PC-9 (cell line): ENCODE measurements around the gene PDE7B. TPM values are rescaled to one million over a fixed set of nuclear protein-coding genes. Genes with fewer than 3 reads are reported as not detected.

Source experiments
- BruUV-seq: library from RNA; stranded (reverse); fragments of 400-500 nt; replicated peaks from 2 replicates; lab custom pipeline; 2021; lab: Mats Ljungman, UMichigan
- CTCF ChIA-PET: fragments of 300-600 bp; sonication (Branson Sonifier 250); formaldehyde crosslinking; loops from one replicate; lab custom pipeline; 2022; ENCODE audit warnings: antibody characterized with exemption; lab: Charles Lee
- POLR2A ChIA-PET: fragments of 300-600 bp; sonication (Branson Sonifier 250); formaldehyde crosslinking; loops from one replicate; lab custom pipeline; 2022; ENCODE audit warnings: antibody characterized with exemption; ENCODE audit not compliant: unreplicated experiment; lab: Charles Lee
- DNase-seq, 2 experiments: peaks; one replicate each; pipeline versions ENCODE4 v3.0.0 to v3.0.0-alpha.2; 2015 to 2022; ENCODE audit warnings: mixed read lengths in 1 of 2
- H2AFZ ChIP-seq: fragments of 200-600 bp; sonication (generic); 2 replicates; pipeline ENCODE4 v1.8.1; 2017; ENCODE audit warnings: antibody characterized with exemption
- H3F3A ChIP-seq: fragments of 200-600 bp; sonication (generic); 2 replicates; pipeline ENCODE4 v1.8.1; 2017; ENCODE audit warnings: antibody characterized with exemption, mild to moderate bottlenecking, low read depth; ENCODE audit not compliant: insufficient read depth
- H3K27ac ChIP-seq: fragments of 200-600 bp; sonication (generic); 2 replicates; pipeline ENCODE4 v1.6.1; 2016; ENCODE audit warnings: mixed run types
- H3K27me3 ChIP-seq: fragments of 200-600 bp; sonication (generic); 2 replicates; pipeline ENCODE4 v1.6.1; 2016; ENCODE audit warnings: low read depth, mixed run types; ENCODE audit not compliant: insufficient read depth
- H3K36me3 ChIP-seq: fragments of 200-600 bp; sonication (generic); 2 replicates; pipeline ENCODE4 v1.6.1; 2016; ENCODE audit warnings: low read depth, mixed run types
- H3K4me1 ChIP-seq: fragments of 200-600 bp; sonication (generic); replicated peaks from 2 replicates; pipeline ENCODE4 v1.6.1; 2016; ENCODE audit warnings: mixed run types; ENCODE audit not compliant: insufficient read depth
- H3K4me2 ChIP-seq: fragments of 200-600 bp; sonication (generic); 2 replicates; pipeline ENCODE4 v1.6.1; 2017; ENCODE audit warnings: mixed run types
- H3K4me3 ChIP-seq: fragments of 200-600 bp; sonication (generic); 2 replicates; pipeline ENCODE4 v1.6.1; 2016; ENCODE audit warnings: mixed run types
- H3K79me2 ChIP-seq: fragments of 200-600 bp; sonication (generic); 2 replicates; pipeline ENCODE4 v1.6.1; 2017; ENCODE audit warnings: low read depth, mixed run types
- H3K9me2 ChIP-seq: fragments of 200-600 bp; sonication (generic); 2 replicates; pipeline ENCODE4 v1.8.1; 2017; ENCODE audit warnings: mild to moderate bottlenecking; ENCODE audit not compliant: insufficient read depth
- H3K9me3 ChIP-seq: fragments of 200-600 bp; sonication (generic); 2 replicates; pipeline ENCODE4 v1.8.1; 2016; ENCODE audit warnings: low read depth; ENCODE audit not compliant: insufficient read depth
- H4K20me1 ChIP-seq: fragments of 200-600 bp; sonication (generic); 2 replicates; pipeline ENCODE4 v1.8.1; 2017; ENCODE audit not compliant: insufficient read depth
- EZH2 ChIP-seq: fragments of 200-600 bp; sonication (generic); IDR thresholded peaks from 2 replicates; pipeline ENCODE4 v1.8.0; 2017; ENCODE audit warnings: antibody characterized with exemption, low read depth
- intact Hi-C: fragments of 100-400 bp; cut with micrococcal nuclease; formaldehyde crosslinking; loops from one replicate; pipeline ENCODE4 v1.10.0; 2022; ENCODE audit not compliant: unreplicated experiment
- total RNA-seq: library from RNA; stranded (reverse); gene quantifications from 2 replicates; pipeline ENCODE4 v1.2.3, GENCODE V29; 2021
- TF ChIP-seq, protein P1 (sequence below): fragments of 200-600 bp; sonication (generic); conservative IDR thresholded peaks from 2 replicates; pipeline ENCODE4 v1.6.1; 2017; ENCODE audit warnings: mixed run types, antibody characterized with exemption, mild to moderate bottlenecking, moderate library complexity

PDE7B gene
- total RNA-seq, 1 experiment from 2014 or later, result 0.31 TPM

GRCh38 chr6:135831016-135831415 lies 20.5 kb upstream of the PDE7B start:
- H3K27me3 ChIP-seq, result no peaks in the 10 kb centered on the region
- ChIA-PET POLR2A (no interaction called here), CTCF (no interaction called here)
- 0 out of 2 replicates have a peak, but pooled peaks cover 3% of the 10 kb centered on the region for H3K9me2 ChIP-seq
- no peak for DNase-seq
- intact Hi-C loops, result no loop called here
- H3K27ac ChIP-seq, result no peak overlapping the region
- no peaks in the 10 kb centered on the region for H3K36me3 ChIP-seq
- no TSS peak for BruUV-seq
- H4K20me1 ChIP-seq, result no peaks in the 10 kb centered on the region
- no peak overlapping the region for H2AFZ ChIP-seq
- H3F3A ChIP-seq, result no peaks in the 10 kb centered on the region
- no peaks in the 10 kb centered on the region for H3K79me2 ChIP-seq
- H3K9me3 ChIP-seq, result no peaks in the 10 kb centered on the region
- H3K4me1 ChIP-seq, result no peaks in the 10 kb centered on the region
- TF ChIP-seq, protein P1, sequence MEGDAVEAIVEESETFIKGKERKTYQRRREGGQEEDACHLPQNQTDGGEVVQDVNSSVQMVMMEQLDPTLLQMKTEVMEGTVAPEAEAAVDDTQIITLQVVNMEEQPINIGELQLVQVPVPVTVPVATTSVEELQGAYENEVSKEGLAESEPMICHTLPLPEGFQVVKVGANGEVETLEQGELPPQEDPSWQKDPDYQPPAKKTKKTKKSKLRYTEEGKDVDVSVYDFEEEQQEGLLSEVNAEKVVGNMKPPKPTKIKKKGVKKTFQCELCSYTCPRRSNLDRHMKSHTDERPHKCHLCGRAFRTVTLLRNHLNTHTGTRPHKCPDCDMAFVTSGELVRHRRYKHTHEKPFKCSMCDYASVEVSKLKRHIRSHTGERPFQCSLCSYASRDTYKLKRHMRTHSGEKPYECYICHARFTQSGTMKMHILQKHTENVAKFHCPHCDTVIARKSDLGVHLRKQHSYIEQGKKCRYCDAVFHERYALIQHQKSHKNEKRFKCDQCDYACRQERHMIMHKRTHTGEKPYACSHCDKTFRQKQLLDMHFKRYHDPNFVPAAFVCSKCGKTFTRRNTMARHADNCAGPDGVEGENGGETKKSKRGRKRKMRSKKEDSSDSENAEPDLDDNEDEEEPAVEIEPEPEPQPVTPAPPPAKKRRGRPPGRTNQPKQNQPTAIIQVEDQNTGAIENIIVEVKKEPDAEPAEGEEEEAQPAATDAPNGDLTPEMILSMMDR, result no peak
- H3K4me2 ChIP-seq, result no peak overlapping the region
- H3K4me3 ChIP-seq, result no peak overlapping the region

DNA sequence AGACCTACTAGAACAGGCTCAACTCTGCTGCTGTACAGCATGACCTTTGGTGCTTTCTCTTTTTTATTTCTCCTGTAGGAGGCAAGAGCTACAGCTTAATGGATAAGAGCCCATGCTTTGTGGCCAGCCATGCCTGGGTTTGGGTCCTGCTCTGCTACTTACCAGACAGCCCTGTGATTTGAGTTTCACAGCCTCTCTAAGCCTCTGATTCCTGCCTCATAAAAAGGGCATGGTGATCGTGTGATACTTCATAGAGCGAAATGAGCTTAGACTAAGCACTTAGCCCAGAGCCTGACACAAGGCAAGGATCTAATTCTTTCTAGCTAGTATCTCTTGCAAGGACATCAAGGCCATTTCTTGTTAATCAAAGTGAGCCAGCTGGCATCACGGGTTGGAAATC lies 19.3 kb upstream of the PDE7B start:
- Histone ChIP-seq H3K9me2 (0 out of 2 replicates have a peak, but pooled peaks cover 3% of the 10 kb centered on the region), H3K79me2 (no peaks in the 10 kb centered on the region), H3K4me3 (no peak overlapping the region), H3K27ac (no peak overlapping the region), H3K4me2 (no peak overlapping the region), H3K27me3 (no peaks in the 10 kb centered on the region), H3K9me3 (no peaks in the 10 kb centered on the region), H3K36me3 (no peaks in the 10 kb centered on the region), H3K4me1 (no peaks in the 10 kb centered on the region), H3F3A (no peaks in the 10 kb centered on the region), H4K20me1 (no peaks in the 10 kb centered on the region), H2AFZ (peak overlapping the region; percentile 2; the same call in 1 of the 2 replicates)
- CTCF ChIA-PET, result no interaction called here
- POLR2A ChIA-PET, result no interaction called here
- DNase-seq, result no peak
- no peak for TF ChIP-seq EZH2
- TF ChIP-seq, protein P1, result no peak
- no TSS peak for BruUV-seq
- intact Hi-C loops, result no loop called here

DNA sequence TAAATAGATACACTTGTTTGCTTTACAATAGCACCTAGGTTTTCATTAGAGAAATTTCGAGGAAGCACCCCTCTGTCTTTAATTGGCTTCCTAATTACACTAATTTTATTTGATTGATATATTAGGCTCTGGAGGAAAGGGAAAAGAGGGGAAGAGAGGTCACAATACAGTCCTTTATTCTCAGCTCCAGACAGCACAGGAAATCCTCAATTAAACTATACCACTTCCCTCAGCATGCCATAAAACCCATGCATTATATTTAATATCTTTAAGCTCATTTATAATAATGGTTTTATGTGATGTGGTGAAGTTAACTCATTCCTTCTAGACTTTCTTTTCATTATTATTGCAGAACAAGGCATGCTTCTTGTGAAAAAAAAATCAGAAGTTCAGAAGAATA lies 17.7 kb upstream of the PDE7B start:
- H3K9me2 ChIP-seq, result no peaks in the 10 kb centered on the region
- BruUV-seq, result no TSS peak
- H3K36me3 ChIP-seq, result no peaks in the 10 kb centered on the region
- H3K4me3 ChIP-seq, result no peak overlapping the region
- no peak overlapping the region for H3K27ac ChIP-seq
- H3K4me1 ChIP-seq, result no peaks in the 10 kb centered on the region
- ChIA-PET POLR2A (no interaction called here), CTCF (no interaction called here)
- H3K4me2 ChIP-seq, result no peak overlapping the region
- H3K79me2 ChIP-seq, result no peaks in the 10 kb centered on the region
- H3F3A ChIP-seq, result no peaks in the 10 kb centered on the region
- TF ChIP-seq, protein P1, result no peak
- no peak for TF ChIP-seq EZH2
- H4K20me1 ChIP-seq, result no peaks in the 10 kb centered on the region
- H3K27me3 ChIP-seq, result no peaks in the 10 kb centered on the region
- no peak overlapping the region for H2AFZ ChIP-seq
- intact Hi-C loops, result no loop called here
- no peaks in the 10 kb centered on the region for H3K9me3 ChIP-seq
- DNase-seq, result no peak
